Left colon (tissue), 2 donors: ENCODE results near the gene FAM149B1. TPM values are rescaled to one million over a fixed set of nuclear protein-coding genes. Genes with fewer than 3 reads are reported as not detected.
"Not testable (repeated sequence)": the region's sequence is repeated elsewhere in the genome, so short reads cannot be mapped to it uniquely, and the experiment has no call there.

Experiments
- ATAC-seq: fragments of 200-7000 bp; cut with Tn5 transposase; one replicate; pipeline ENCODE4 v1.9.1; 2020; ENCODE audit warnings: mild to moderate bottlenecking, moderate library complexity
- DNase-seq, 2 donors: peaks; one replicate each; pipeline ENCODE4 v3.0.0-alpha.2; 2020
- intact Hi-C, 2 donors: fragments of 100-400 bp; cut with DNase I in 1 of 2; cut with micrococcal nuclease in 1 of 2; formaldehyde crosslinking; loops; one replicate each; pipeline versions ENCODE4 v1.11.2 to v1.14.0; 2022; cut with DNase I, micrococcal nuclease
- total RNA-seq, 2 donors: library from RNA; stranded (reverse); fragmentation: NEBNext Ultra II Directional; extraction: Animal tissue kit (Norgen Biotek cat#: 25700); gene quantifications; one replicate each; pipeline ENCODE4 v1.2.1, GENCODE V29; 2021
- donor health status: DM: no; HTN: no; CAD: no.
- donor health status: DM: yes; HTN: yes; CAD: no.

FAM149B1 gene
- total RNA-seq, 2 donors from 2014 or later = 14.5 to 20.0 TPM

DNA sequence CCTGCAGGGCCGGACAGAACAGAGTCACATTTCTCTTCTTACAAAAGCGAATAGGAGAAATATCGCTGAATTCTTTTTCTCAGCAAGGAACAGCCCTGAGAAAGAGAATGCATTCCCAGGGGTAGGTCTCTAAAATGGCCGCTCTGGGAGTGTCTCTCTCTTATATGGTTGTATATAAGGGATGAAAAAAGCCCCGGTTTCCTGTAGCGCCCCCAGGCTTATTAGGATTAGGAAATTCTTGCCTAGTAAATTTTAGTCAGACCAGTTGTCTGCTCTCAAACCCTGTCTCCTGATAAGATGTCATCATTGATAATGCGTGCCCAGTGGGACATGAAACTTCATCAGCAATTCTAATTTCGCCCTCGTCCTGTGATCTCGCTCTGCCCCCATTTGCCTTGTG is 90.7 kb downstream of the FAM149B1 start:
- ATAC-seq, intact Hi-C loops, DNase-seq: not testable (repeated sequence)

DNA sequence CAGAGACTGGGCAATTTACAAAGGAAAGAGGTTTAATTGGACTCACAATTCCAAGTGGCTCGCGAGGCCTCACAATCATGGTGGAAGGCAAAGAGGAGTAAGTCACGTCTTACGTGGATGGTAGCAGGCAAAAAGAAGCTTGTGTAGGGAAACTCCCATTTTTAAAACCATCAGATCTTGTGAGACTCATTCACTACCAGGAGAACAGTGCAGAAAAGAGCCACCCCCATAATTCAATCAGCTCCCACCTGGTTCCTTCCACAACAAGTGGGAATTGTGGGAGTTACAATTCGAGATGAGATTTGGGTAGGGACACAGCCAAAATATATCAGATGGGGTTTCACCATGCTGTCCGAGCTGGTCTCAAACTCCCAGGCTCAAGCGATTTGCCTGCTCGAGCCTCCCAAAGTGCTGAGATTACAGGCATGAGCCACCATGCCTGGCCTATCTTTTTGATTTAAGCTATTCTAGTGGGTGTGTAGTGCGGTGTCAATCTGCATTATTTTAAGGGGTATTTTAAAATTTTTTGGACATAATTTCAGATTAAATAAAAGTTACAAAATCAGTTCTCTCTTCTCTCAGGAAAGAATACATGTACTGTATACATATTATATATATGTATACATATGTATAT is 93.6 kb downstream of the FAM149B1 start:
- intact Hi-C loops = no loop called here
- DNase-seq (no peak), ATAC-seq (no peak)

DNA sequence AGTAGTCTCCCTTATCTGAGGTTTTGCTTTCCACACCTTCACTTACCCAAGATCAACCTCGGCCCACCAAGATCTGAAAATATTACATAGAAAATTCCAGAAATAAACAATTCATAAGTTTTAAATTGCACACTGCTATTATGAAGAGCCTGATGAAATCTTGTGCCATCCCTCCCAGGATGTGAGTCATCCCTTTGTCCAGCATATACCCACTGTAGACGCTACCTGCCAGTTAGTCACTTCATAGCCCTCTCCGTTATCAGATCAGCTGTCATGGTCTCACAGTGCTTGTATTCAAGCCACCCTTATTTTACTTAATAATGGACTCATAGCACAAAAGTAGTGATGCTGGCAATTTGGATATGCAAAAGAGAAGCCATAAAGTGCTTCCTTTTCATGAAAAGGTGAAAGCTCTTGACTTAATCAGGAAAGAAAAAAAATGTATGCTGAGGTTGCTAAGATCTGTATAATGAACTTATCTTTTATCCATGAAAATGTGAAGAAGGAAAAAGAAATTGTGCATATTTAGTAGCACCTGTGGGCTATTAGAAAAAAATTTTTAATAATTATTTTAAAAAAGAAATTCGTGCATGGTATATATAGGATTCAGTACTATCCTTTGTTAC is 94.3 kb downstream of the FAM149B1 start:
- intact Hi-C loops = no loop called here
- ATAC-seq = no peak
- no peak for DNase-seq

DNA sequence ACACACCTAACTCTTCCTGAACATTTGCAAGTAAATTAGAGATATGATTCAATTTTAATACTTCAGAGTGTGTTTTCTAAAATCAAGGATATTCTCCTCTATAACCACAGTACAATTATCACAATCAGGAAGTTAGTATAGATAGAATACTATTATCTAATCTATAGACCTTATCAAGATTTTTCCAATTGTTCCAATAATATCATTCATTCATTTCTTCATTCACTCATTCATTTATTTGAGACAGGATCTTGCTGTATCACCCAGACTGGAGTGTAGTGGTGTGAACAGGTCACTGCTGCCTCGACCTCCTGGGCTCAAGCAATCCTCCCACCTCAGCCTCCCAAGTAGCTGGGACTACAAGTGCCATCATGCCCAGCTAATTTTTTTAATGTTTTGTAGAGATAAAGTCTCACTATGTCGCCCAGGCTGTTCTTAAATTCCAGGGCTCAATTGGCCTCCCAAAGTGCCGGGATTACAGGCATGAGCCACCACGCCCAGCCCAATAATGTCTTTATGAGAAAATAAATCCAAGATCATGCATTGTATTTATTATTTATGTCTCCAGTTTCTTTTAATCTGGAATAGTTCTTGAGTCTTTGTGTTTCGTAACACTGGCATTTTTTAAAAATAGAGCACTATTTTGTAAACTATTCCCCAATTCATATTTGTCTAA is 95.1 kb downstream of the FAM149B1 start:
- ATAC-seq (no peak), DNase-seq (no peak)
- intact Hi-C loops = no loop called here

DNA sequence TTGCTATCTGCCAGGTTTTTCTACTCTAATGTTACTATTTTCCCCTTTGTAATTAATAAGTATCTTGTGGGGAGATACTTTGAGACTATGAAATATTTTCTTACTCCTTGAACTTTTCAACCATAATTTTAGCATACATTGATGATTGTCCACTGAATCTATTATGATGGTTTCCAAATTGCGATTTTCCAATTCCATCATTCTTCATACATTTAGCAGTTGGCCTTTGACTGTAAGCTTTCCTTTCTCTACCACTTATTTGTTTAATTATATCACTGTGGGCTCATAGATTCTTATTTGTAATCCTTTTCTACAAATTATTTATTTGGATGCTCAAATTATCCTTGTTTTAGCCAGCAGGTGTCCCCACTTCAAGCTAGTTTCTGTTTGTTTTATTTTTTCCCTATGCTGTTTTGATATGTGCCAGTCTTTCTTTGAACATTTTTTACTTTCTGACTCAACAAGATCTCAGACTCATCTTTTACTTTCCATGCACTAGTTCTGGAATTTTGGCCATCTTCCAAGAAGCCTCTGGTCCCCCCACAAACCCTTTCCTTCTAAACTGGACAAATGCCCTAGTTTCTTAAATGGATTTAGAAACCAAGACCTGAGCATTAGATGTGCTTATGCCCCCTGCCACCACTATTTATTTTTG is 95.9 kb downstream of the FAM149B1 start:
- no peak for DNase-seq
- no peak for ATAC-seq
- intact Hi-C loops = no loop called here

DNA sequence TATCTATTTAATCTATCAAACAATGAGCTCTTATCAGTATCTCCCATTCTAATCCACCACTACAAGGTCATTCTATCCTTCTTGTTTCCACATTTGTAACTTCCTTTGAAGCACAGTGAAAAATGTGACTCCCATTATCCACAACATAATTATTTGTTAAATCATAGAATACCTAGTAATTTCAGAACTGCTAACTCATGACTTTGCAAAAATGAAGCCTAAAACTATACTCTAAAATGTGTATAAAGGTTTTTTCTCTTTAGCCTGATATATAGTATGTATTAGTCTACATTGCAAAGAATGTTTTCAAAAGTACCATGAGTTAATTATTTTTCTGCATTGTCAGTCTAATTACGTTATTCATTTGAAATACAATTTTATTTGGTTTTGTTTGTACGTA is 96.5 kb downstream of the FAM149B1 start:
- DNase-seq (no peak), ATAC-seq (no peak)
- intact Hi-C loops = no loop called here

DNA sequence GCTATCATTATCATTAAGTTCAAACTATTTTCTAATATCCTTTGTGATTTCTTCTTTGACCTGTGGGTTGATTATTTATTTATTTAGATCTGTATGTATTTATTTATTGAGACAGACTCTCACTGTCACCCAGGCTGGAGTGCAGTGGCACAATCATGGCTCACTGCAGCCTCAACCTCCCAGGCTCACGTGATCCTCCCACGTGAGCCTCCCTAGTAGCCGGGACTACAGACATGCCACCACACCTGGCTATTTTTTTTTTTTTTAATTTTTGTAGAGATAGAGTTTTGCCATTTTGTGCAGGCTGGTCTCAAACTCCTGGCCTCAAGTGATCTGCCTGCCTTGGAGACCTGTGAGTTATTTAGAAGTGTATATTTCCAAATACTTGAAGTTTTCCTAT is 113.2 kb downstream of the FAM149B1 start:
- intact Hi-C loops = no loop called here
- DNase-seq = no peak
- no peak for ATAC-seq

DNA sequence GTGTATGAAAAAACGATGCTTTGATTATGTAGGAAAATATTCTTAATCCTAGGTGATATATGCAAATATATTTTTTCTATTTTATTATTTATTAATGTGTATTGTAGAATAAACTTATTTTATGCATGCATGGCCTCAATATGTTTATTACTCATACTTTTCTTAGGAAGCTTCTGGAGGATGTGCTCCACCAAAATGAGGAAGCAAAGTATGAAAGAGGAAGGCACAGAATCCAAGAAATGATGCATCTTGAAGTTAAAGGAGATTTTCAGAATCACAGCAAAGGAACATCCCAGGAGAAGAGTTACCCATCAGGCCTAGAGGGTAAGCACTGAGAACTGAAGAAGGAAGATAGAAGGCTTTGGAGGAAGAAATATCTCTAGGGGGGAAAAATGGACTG is 119.5 kb downstream of the FAM149B1 start:
- ATAC-seq (no peak), DNase-seq (no peak)
- intact Hi-C loops = no loop called here

DNA sequence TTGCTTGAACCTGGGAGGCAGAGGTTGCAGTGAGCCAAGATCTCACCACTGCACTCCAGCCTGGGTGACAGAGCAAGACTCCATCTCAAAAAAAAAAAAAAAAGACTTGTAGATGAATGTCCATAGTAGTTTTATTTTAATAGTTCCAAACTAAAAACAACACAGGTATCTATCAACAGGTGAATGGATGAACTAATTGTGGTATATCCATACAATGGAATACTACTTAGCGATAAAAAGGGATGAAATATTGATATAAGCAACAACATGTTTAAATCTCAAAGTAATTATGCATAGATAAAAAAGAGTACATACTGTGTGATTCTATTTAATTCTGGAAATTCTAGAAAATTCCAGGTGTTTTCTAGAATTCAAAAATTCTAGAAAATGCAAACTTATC is 122.0 kb downstream of the FAM149B1 start:
- DNase-seq = no peak
- ATAC-seq = no peak
- intact Hi-C loops = no loop called here

DNA sequence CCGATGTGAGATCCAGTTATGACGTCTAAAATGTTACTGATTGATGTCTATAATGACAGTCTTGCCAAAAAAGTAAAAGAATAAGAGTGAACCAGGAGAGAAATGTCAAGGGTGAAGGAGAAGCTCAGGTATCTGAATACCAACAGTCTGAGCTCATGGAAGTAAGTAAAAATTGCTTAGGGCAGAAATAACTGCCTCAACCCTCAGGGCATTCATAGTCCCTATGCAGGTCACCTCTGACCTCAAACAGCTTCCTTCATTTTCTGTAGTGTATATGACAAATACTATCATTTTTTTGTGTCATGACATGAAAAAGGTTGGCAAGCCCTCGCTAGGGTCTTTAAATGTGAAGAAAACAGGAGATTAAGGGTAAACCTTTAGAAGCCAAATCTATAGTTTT is 125.5 kb downstream of the FAM149B1 start:
- ATAC-seq = no peak
- DNase-seq = no peak
- intact Hi-C loops = no loop called here

Other genes starting within 250 kb of the FAM149B1 start
- gene PLA2G12B, start 213.3 kb upstream of the FAM149B1 start, total RNA-seq = 10 to 100 TPM in 1 of 2 donors, 1 to 10 TPM in 1; 5.1 to 29.5 TPM
- 10 to 100 TPM; 14.1 to 33.3 TPM for gene P4HA1, start 71.3 kb upstream of the FAM149B1 start, total RNA-seq
- 1 to 10 TPM; 3.3 to 3.8 TPM for gene NUDT13, start 57.7 kb upstream of the FAM149B1 start, total RNA-seq
- gene ECD, start 111 bp upstream of the FAM149B1 start, total RNA-seq = 10 to 100 TPM; 17.8 to 18.4 TPM
- 10 to 100 TPM; 11.8 to 15.9 TPM for gene DNAJC9, start 79.1 kb downstream of the FAM149B1 start, total RNA-seq
- 100 to 1,000 TPM in 1 of 2 donors, 10 to 100 TPM in 1; 86.0 to 116 TPM for gene MRPS16, start 84.5 kb downstream of the FAM149B1 start, total RNA-seq
- gene CFAP70, start 190.7 kb downstream of the FAM149B1 start, total RNA-seq = 1 to 10 TPM in 1 of 2 donors, under 1 TPM in 1; 0.98 to 1.2 TPM
- gene ANXA7, start 245.9 kb downstream of the FAM149B1 start, total RNA-seq = 100 to 1,000 TPM in 1 of 2 donors, 10 to 100 TPM in 1; 97.5 to 114 TPM